MM.1S (cell line): ENCODE measurements around the gene KIF9.

Experiments used
- DNase-seq: peaks from one replicate; pipeline ENCODE4 v3.0.0-alpha.2; 2015
- H2AFZ ChIP-seq: fragments of 300-600 bp; sonication (generic); 2 replicates; pipeline ENCODE4 v1.6.0; 2016; ENCODE audit warnings: antibody characterized with exemption, low read length
- H3F3A ChIP-seq: fragments of 300-600 bp; sonication (generic); 2 replicates; pipeline ENCODE4 v1.6.1; 2016; ENCODE audit warnings: mild to moderate bottlenecking, antibody characterized with exemption, low read length, moderate library complexity, mixed read lengths; ENCODE audit not compliant: insufficient read depth
- H3K27ac ChIP-seq: fragments of 300-600 bp; sonication (generic); 2 replicates; pipeline ENCODE4 v1.5.1; 2016; ENCODE audit warnings: mild to moderate bottlenecking, low read length
- H3K27me3 ChIP-seq: fragments of 300-600 bp; sonication (generic); replicated peaks from 2 replicates; pipeline ENCODE4 v1.6.0; 2016; ENCODE audit warnings: low read length; ENCODE audit not compliant: insufficient read depth
- H3K36me3 ChIP-seq: fragments of 300-600 bp; sonication (generic); replicated peaks from 2 replicates; pipeline ENCODE4 v1.6.1; 2016; ENCODE audit warnings: mild to moderate bottlenecking, low read length, mixed read lengths; ENCODE audit not compliant: insufficient read depth
- H3K4me1 ChIP-seq: fragments of 300-600 bp; sonication (generic); 2 replicates; pipeline ENCODE4 v1.6.1; 2016; ENCODE audit warnings: low read length, mixed read lengths
- H3K4me2 ChIP-seq: fragments of 300-600 bp; sonication (generic); 2 replicates; pipeline ENCODE4 v1.6.0; 2016; ENCODE audit warnings: low read depth, low read length
- H3K4me3 ChIP-seq: fragments of 300-600 bp; sonication (generic); 2 replicates; pipeline ENCODE4 v1.5.1; 2016; ENCODE audit warnings: low read length, mixed read lengths
- H3K79me2 ChIP-seq: fragments of 300-600 bp; sonication (generic); 2 replicates; pipeline ENCODE4 v1.6.1; 2016; ENCODE audit warnings: mixed run types, low read length, mixed read lengths
- H3K9ac ChIP-seq: fragments of 300-600 bp; sonication (generic); 2 replicates; pipeline ENCODE4 v1.6.1; 2016; ENCODE audit warnings: low read length, mixed read lengths
- H3K9me2 ChIP-seq: fragments of 300-600 bp; sonication (generic); replicated peaks from 2 replicates; pipeline ENCODE4 v1.6.1; 2016; ENCODE audit warnings: mild to moderate bottlenecking, low read length, mixed read lengths; ENCODE audit not compliant: insufficient read depth
- H3K9me3 ChIP-seq: fragments of 300-600 bp; sonication (generic); replicated peaks from 2 replicates; pipeline ENCODE4 v1.6.1; 2016; ENCODE audit warnings: mild to moderate bottlenecking, low read length, mixed read lengths; ENCODE audit not compliant: insufficient read depth
- H4K20me1 ChIP-seq: fragments of 300-600 bp; sonication (generic); 2 replicates; pipeline ENCODE4 v1.6.1; 2016; ENCODE audit warnings: mild to moderate bottlenecking, low read length, moderate library complexity, mixed read lengths; ENCODE audit not compliant: insufficient read depth
- CTCF ChIP-seq: fragments of 300-600 bp; sonication (generic); IDR thresholded peaks from 2 replicates; pipeline ENCODE4 v1.5.1; 2016; ENCODE audit warnings: antibody characterized with exemption, low read length, mixed read lengths
- EZH2 ChIP-seq: fragments of 300-600 bp; sonication (generic); optimal IDR thresholded peaks from 2 replicates; pipeline ENCODE3; 2017; ENCODE audit warnings: low read depth, mild to moderate bottlenecking, antibody characterized with exemption, low read length, mixed read lengths
- EZH2phosphoT487 ChIP-seq: fragments of 300-600 bp; sonication (generic); IDR thresholded peaks from 2 replicates; pipeline ENCODE4 v1.6.1; 2018; ENCODE audit warnings: antibody characterized with exemption, low read length

KIF9 gene

DNA sequence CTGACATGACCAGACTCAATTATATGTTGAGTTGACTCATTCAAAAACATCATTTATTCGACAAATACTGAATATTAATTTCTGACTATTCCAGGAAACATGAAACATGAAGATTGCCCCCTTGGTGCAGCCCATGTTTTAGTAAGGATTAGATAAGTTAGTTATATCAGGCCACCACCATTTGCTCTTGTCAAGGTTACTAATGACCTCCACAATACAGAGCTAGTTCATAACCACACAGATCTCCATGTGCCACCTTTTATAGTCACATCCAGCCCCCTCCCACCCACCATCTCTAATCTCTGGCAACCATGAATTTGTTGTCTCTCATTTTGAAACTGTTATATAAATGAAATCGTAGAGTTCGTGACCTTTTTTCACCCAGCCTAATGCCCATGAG, 15.8 kb upstream of the KIF9 start:
- Histone ChIP-seq H3K27me3 (no peaks in the 10 kb centered on the region), H3K79me2 (peaks cover 36% of the 10 kb centered on the region), H3K4me2 (no peak overlapping the region), H3F3A (peaks cover 7% of the 10 kb centered on the region; the same call in 1 of the 2 replicates), H3K9me2 (no peaks in the 10 kb centered on the region), H3K36me3 (no peaks in the 10 kb centered on the region), H3K9ac (no peak overlapping the region), H3K27ac (no peak overlapping the region), H3K4me3 (no peak overlapping the region), H3K9me3 (no peaks in the 10 kb centered on the region), H2AFZ (no peak overlapping the region), H3K4me1 (peaks cover 18% of the 10 kb centered on the region), H4K20me1 (no peaks in the 10 kb centered on the region)
- DNase-seq, result no peak
- TF ChIP-seq EZH2, result no peak
- TF ChIP-seq EZH2phosphoT487, result no peak
- no peak for TF ChIP-seq CTCF

DNA sequence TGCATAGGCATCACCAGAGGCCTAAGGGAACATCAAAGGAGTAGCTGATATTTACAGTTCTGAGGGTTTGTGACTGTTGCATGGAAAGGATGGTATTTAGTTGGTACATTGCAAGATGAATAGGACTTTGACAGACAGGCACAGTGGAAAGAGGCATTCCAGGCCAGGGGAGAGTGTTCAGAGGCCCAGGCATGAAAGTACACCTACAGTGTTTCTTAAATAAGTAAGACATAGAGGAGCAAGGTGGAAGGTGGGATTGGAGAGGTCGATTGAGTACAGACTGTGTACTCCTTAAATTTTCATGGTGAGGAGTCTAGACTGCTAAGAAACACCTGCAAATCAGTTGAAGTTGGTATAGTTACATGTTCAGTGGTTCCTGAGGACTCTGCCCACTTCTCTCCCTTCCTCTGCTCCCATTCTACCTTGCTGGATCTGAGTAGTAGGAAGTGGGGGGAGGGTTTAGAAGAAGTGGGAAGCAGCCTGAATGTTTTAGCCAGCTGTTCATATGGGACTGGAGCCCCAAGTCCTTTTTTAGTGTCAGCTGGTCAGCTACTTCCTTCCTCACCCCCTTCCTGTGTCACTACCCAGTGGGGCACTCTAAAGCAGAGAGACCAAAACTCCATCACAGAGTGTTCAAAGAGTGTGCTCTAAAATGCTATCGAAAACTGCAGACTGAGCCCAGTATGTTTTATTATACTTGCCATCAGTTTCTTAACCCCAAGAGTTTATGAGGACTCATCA, 14.1 kb upstream of the KIF9 start:
- Histone ChIP-seq H4K20me1 (no peaks in the 10 kb centered on the region), H3K79me2 (peaks cover 37% of the 10 kb centered on the region), H3K9ac (no peak overlapping the region), H3K27ac (peak overlapping the region; percentile 16; the same call in 1 of the 2 replicates), H3K36me3 (no peaks in the 10 kb centered on the region), H3K9me2 (no peaks in the 10 kb centered on the region), H2AFZ (no peak overlapping the region; the same call in 1 of the 2 replicates), H3K9me3 (no peaks in the 10 kb centered on the region), H3F3A (peaks cover 7% of the 10 kb centered on the region; the same call in 1 of the 2 replicates), H3K4me3 (0 out of 2 replicates have a peak overlapping the region, but pooled peaks have one; percentile 7), H3K4me2 (peak overlapping the region; percentile 54), H3K27me3 (no peaks in the 10 kb centered on the region), H3K4me1 (peaks cover 18% of the 10 kb centered on the region)
- TF ChIP-seq EZH2, result no peak
- TF ChIP-seq CTCF, result no peak
- no peak for TF ChIP-seq EZH2phosphoT487
- peak; percentile 17 for DNase-seq

GRCh38 chr3:47295976-47296375, 13.4 kb upstream of the KIF9 start:
- H3K36me3 ChIP-seq, result no peaks in the 10 kb centered on the region
- H3K9me3 ChIP-seq, result no peaks in the 10 kb centered on the region
- no peaks in the 10 kb centered on the region for H3K27me3 ChIP-seq
- H3K4me1 ChIP-seq, result peaks cover 18% of the 10 kb centered on the region
- H3K4me3 ChIP-seq, result no peak overlapping the region
- no peak overlapping the region for H3K27ac ChIP-seq
- peaks cover 41% of the 10 kb centered on the region for H3K79me2 ChIP-seq
- TF ChIP-seq EZH2 (no peak), CTCF (no peak)
- no peak overlapping the region for H2AFZ ChIP-seq
- H3K4me2 ChIP-seq, result no peak overlapping the region; the same call in 1 of the 2 replicates
- H4K20me1 ChIP-seq, result no peaks in the 10 kb centered on the region
- peaks cover 7% of the 10 kb centered on the region; the same call in 1 of the 2 replicates for H3F3A ChIP-seq
- no peak overlapping the region for H3K9ac ChIP-seq
- H3K9me2 ChIP-seq, result no peaks in the 10 kb centered on the region
- DNase-seq, result no peak
